ENCODE data around the gene SULT1A2.
"Not testable (repeated sequence)": the region's sequence is repeated elsewhere in the genome, so short reads cannot be mapped to it uniquely, and the experiment has no call there.

SULT1A2 gene

DNA sequence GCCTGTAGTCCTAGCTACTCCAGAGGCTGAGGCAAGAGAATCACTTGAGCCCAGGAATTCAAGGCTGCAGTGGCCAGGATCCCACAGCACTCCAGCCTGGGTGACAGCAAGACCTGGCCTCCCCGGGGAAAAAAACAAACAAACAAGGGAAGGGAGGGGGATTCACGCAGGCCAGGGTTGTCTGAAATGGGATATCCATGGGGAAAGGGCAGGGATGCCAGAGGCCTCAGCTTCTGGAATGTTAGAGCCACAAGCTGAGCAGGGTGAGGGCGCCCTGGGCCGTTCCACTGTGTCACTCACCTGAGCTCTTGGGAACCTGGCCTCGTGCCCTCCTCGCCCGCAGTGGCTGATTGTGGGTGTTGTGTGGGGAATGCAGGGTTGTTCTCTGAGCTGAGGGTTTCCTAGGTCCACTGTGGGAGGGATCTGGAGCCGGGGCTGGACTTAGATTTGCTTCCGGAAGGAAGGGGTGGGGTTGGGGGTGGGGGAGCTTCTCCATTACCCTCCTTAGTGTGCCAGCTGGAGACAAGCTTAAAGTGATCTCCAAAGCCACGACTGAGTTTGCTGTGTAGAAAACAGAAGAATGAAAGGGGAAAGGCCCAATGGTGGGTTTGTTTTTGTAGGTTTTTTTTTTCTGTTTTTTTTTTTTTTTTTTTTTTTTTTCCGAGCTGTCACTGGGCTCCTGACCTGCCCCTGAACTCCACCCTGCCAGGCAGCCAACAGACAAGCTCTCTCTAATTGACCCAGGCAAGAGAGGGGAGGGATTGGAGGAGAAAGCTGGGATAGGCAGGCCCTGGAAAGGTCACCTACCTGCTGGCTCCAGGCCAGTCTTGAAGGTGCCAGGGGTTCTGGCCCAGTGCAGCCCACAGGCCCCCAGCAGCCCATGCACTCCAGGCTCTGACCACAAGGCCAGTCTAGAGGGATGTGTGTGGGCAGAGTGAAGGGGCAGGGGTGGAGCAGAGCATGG lies 13.1 kb upstream of the SULT1A2 start, which contains the start of gene SULT1A1:
Gene SULT1A1, minus strand, starts transcription at position 414 of the 964 bp plus-strand sequence. CDS start 1,189 bp downstream, outside the sequence.
- DNase-seq (ENCODE audit: low read depth, low spot score), result no peak
- CTCF ChIA-PET, result no interaction called here
- TF ChIP-seq, protein P1, sequence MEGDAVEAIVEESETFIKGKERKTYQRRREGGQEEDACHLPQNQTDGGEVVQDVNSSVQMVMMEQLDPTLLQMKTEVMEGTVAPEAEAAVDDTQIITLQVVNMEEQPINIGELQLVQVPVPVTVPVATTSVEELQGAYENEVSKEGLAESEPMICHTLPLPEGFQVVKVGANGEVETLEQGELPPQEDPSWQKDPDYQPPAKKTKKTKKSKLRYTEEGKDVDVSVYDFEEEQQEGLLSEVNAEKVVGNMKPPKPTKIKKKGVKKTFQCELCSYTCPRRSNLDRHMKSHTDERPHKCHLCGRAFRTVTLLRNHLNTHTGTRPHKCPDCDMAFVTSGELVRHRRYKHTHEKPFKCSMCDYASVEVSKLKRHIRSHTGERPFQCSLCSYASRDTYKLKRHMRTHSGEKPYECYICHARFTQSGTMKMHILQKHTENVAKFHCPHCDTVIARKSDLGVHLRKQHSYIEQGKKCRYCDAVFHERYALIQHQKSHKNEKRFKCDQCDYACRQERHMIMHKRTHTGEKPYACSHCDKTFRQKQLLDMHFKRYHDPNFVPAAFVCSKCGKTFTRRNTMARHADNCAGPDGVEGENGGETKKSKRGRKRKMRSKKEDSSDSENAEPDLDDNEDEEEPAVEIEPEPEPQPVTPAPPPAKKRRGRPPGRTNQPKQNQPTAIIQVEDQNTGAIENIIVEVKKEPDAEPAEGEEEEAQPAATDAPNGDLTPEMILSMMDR (IDR thresholded peaks at IDR 0.05; ENCODE audit: insufficient read depth, low read length, missing control alignments), result no peak
- no peak within 1 kb of the TSS for H3K4me3 ChIP-seq (ENCODE audit: low read depth, low read length)
- POLR2A ChIA-PET, result no interaction called here

DNA sequence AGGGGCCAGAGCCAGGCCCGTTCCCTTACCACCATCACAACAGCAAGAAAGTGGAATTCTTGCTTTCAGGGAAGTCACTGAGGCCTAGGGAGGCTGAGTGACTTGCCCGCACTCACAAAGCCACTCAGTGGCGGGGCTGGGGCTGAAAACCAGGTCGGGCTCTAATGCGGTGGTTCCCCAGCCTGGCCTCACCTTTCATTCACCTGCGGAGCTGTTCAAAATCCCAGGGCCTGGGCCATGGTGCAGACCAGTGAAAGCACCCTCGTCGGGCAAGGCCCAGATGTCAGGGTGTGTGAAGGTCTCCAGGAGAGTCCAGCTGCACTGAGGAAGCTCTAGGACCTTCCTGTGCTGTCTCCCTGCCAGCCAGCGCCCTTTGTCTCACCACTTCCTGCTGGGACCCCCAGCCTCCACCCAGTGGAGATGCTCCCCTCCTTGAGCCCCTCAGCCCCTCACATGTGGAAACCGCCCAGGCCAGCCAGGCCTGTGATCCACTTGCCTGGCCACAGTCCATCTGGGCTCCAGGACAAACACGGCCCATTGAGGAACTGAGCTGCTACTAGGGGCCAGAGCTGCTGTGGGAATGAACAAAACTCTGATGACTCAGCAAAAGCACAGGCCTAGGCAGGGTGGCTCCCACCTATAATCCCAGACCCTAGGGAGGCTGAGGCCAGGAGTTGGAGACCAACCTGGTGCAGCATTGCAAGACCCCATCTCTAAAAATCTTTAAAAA lies 12.2 kb upstream of the SULT1A2 start:
- CTCF ChIA-PET; DNase-seq (ENCODE audit: low read depth, low spot score); POLR2A ChIA-PET; H3K4me3 ChIP-seq (ENCODE audit: low read depth, low read length): not testable (repeated sequence)

DNA sequence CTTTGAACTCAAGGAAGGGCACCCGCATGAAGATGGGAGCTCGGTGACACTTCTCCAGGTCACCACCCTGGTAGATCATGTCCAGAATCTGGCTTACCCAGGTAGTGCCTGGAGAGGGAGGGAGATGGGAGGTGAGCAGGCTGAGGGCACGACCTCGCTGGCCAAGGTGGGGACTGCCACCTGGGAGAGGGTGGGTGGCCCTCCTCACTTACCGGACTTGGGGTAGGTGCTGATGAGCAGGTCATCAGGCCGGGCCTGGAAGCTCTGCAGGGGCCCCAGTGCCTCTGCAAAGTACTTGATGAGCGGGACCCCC lies 11.6 kb upstream of the SULT1A2 start:
- DNase-seq (ENCODE audit: low read depth, low spot score); H3K4me3 ChIP-seq (ENCODE audit: low read depth, low read length); POLR2A ChIA-PET: not testable (repeated sequence)
- CTCF ChIA-PET, result interaction anchor here (1.2 kb wide), 1 partner anchor 327 kb away, joined by 3 read pairs; no protein-coding TSS in a partner anchor

DNA sequence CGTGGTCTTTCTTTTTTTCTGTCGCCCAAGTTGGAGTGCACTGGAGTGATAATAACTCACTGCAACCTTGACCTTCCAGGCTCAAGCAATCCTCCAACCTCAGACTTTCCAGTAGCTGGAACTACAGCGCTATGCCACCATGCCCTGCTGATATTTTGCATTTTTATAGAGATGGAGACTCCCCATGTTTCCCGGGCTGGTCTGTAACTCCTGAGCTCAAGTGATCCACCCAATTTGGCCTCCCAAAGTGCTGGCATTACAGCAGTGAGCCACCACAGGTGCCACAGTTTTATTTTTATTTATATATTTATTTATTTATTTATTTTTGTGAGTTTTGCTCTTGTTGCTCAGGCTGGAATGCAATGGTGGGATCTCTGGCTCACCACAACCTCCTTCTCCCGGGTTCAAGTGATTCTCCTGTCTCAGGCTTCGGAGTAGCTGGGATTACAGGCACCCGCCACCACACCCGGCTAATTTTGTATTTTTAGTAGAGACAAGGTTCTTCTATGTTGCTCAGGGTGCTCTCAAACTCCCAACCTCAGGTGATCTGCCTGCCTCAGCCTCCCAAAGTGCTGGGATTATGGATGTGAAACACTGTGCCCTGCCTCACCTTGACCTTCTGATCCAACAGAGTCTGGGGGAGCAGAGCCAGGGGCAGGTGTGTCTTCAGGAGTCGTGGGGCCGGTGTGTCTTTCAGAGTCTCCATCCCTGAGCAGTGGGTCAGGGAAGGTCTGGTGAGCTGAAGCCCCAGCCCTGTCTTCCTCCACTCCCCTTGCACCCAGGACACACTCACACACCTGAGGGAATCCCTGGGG lies 11.0 kb upstream of the SULT1A2 start:
- DNase-seq (ENCODE audit: low read depth, low spot score); H3K4me3 ChIP-seq (ENCODE audit: low read depth, low read length); POLR2A ChIA-PET: not testable (repeated sequence)
- CTCF ChIA-PET, result interaction anchor here (1.1 to 1.2 kb wide), 2 partner anchors 10 to 327 kb away, joined by 3 read pairs; no protein-coding TSS in a partner anchor

DNA sequence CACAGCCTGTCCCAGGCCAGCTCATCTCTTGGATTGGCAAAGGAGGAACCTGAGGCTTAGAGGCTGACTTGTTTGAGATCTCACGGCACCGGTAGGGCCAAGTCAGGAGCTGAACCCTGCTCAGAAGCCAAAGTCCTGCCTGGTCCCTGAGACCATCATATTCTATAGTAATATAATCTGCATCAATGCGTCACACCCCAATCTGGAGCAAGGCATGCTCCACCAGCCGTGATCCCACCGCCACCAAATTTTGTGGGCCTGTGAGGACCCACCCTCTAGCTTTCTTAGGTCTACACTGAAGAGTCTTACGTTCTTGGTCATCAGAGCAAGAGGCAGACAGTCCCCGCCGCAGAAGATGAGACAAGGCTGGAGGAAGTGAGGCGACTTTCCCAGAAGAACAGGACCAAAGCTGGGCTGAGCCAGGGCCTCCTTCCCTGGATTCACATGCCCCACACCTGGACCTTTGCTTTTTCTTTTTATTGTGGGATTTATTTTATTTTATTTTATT lies 10.3 kb upstream of the SULT1A2 start:
- TF ChIP-seq, protein P1 (IDR thresholded peaks at IDR 0.05; ENCODE audit: insufficient read depth, low read length, missing control alignments), result no peak
- POLR2A ChIA-PET, result no interaction called here
- H3K4me3 ChIP-seq (ENCODE audit: low read depth, low read length), result no peak overlapping the region
- CTCF ChIA-PET, result interaction anchor here (1.1 to 1.2 kb wide), 2 partner anchors 11 to 326 kb away, joined by 3 read pairs; no protein-coding TSS in a partner anchor
- no peak for DNase-seq (ENCODE audit: low read depth, low spot score)

DNA sequence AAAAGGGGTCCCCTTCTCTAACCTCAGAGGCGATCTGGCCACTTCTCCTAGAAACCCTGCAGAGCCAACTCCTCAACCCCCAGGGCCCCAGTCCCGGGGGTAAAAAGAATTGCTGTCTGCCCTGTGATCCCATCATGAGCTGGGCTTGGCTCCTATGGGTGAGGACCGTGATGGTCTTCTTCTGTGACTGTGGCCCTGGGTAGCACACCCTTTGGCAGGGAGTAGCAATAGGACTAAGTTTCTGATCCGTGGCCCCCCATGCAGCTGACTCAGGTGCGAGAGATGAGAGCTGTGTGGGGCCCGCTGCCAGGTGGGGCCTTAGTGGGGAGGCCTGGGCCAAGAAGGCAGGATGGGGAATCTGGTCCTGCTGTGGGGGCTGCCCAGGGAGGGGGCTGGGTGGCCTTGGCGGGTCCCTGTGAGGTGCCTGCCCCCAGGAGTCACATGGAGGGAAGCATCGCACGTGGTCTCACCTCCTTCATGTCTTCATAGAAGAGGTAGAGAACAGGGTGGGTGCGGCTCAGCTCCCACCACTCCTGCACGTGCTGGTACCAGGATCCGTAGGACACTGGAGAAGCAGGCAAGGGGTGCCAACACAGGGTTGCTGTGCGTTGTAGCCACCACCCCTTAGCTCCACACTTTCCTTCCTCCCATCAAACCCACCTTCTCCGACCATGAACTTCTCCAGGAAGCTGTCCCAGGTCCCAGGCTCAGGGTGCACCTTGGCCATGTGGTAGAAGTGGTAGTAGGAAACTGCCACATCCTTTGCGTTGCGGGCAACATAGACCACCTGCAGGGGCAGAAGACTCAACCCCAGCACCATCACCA lies 9.7 kb upstream of the SULT1A2 start:
- ChIA-PET POLR2A (no interaction called here), CTCF (no interaction called here)
- DNase-seq (ENCODE audit: low read depth, low spot score), result no peak
- H3K4me3 ChIP-seq (ENCODE audit: low read depth, low read length), result no peak overlapping the region
- TF ChIP-seq, protein P1 (IDR thresholded peaks at IDR 0.05; ENCODE audit: insufficient read depth, low read length, missing control alignments), result no peak

DNA sequence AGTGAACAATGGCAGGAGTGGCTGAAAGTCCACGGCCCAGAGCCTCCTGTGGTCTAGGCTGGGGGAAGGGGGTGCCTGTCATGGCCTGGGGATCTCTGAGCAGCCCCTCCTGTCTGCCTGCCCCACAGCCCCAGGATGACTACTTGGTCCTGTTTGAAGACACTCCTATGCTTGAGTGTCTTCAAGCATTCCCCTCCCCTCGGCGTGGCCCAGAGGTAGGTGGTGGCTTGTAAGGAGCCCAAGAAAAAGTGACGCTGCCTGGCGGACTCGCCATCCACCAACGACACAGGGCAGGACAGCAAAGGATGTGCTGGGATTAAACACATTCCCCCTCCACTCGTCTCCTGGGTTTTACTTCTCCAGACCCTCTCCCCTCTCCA lies 7.3 kb upstream of the SULT1A2 start:
- ChIA-PET CTCF (no interaction called here), POLR2A (interaction anchor here (0.6 kb wide), 1 partner anchor 112 kb away, joined by 3 read pairs; the partner anchor contains the start of gene CLN3)
- no peak overlapping the region for H3K4me3 ChIP-seq (ENCODE audit: low read depth, low read length)
- DNase-seq (ENCODE audit: low read depth, low spot score), result no peak
- TF ChIP-seq, protein P1 (IDR thresholded peaks at IDR 0.05; ENCODE audit: insufficient read depth, low read length, missing control alignments), result no peak
